GM19438 (cell line): ENCODE data around the gene CIITA.
A peak's percentile ranks its signal among the peaks of the same experiment; 100 is the strongest.

Experiments used
- ATAC-seq: cut with Tn5 transposase; IDR thresholded peaks from one replicate; pipeline ENCODE4 v1.9.1; 2021; ENCODE audit warnings: low read depth; ENCODE audit not compliant: unreplicated experiment

The CIITA gene

GRCh38 chr16:10849736-10850477, 27.1 kb upstream of the CIITA start:
- ATAC-seq, result no peak

GRCh38 chr16:10850478-10850850, 26.5 kb upstream of the CIITA start:
- no peak for ATAC-seq

- no peak for ATAC-seq
These were observed 25.5 kb upstream of the CIITA start for GRCh38 chr16:10851512-10851911.

DNA sequence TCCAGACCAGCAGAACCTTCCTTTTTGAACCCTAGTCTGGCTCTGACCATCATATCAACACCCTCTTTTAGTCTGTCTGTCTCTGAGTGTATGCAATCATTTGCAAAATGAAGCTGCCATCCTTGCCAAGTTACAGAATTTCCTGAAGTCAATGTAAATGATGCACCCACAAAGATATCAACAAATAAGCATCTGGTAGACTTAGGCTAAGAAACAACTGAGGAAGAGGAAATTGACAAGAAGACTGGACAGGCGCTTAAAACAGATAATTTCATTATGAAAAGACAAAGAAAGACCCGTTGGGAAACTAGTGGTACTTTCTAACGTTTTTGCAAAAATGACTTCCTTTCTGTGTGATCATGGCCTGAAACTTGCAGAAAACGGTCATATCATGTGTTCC, 24.7 kb upstream of the CIITA start:
- ATAC-seq, result no peak

DNA sequence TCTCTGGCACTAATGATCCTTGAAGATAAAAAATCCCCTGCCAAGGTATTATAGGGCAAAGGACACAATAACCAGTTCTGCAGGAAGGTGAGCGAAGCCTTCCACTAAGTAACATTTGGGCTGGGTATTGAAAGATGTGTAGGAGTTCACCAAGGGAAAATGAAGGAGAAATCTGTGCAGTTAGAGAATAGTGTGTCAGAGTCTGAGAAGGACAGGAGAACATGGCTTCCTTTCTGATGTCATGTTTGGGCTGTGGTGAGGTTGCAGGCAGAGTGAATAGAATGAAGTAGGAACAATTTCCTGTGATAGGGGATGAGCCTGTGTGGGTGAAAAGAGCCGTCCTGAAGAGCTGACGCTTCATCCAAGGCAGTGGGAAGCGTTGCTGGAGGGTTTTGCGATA, 24.1 kb upstream of the CIITA start:
- no peak for ATAC-seq

DNA sequence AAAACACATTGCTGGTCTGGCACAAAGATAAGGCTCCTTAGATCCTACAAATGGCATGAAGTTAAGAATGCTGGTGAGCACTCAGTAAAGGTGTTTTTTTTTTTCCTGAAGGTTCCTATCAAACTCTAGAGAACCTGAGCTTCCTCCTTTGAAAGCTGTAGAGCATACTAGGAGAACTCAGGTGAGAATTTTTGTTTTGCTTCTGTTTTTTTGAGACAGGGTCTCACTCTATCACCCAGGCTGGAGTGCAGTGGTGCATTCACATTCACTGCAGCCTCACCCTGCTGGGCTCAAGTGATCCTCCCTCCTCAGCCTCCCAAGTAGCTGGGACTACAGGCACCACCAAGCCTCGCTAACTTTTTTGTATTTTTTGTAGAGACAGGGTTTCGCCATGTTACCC, 21.0 kb upstream of the CIITA start:
- no peak for ATAC-seq

GRCh38 chr16:10858203-10858602, 18.8 kb upstream of the CIITA start:
- ATAC-seq, result no peak

- ATAC-seq, result no peak
These were observed 18.0 kb upstream of the CIITA start for GRCh38 chr16:10859020-10859419.

DNA sequence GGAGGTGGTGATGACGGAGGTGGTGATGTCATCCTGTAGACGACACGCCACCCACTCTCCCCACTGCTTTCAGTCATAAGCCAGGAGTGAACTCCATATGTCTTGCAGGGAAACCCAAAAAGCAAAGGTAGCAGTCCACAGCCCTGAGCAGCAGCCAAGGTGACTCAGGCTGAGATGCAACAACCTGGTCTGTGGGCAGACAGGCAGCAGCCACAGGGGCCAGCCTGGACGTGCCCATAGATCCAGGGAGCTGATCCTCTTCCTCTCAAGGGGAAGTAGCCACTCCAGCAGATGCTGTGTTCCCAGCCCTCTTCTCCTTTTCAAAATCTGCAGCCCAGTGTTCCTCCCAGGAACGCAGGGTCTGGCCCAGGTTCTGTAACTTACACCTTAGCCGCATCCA, 17.3 kb upstream of the CIITA start:
- no peak for ATAC-seq

DNA sequence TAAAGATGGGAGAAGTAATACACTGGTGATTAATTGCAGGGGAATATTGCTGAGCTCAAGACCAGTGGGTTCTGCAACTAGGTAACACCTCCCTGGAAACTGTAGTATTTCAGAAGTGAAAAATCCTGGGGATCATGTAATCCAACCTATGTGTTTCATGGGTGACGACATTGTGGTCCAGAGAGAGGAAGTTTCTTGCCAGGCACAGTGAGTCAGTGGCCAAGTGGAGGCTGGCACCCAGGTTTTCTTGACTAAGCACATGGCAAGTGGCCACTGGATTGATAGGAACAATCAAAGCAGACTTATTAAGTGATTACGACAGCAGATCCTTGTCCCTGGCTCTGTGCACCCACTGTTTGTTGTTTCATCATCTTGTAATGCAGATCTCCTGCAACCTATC, 14.6 kb upstream of the CIITA start:
- ATAC-seq, result no peak

- no peak for ATAC-seq
These were observed 10.7 kb upstream of the CIITA start for GRCh38 chr16:10865991-10866966.

GRCh38 chr16:10867199-10867598, 9.8 kb upstream of the CIITA start:
- ATAC-seq, result no peak

- peak; percentile 1 for ATAC-seq
These were observed 8.9 kb upstream of the CIITA start for GRCh38 chr16:10868104-10868595.

- ATAC-seq, result peak; percentile 50
These were observed 8.2 kb upstream of the CIITA start for GRCh38 chr16:10868596-10869469.

GRCh38 chr16:10870137-10870776, 6.7 kb upstream of the CIITA start:
- peak; percentile 32 for ATAC-seq

DNA sequence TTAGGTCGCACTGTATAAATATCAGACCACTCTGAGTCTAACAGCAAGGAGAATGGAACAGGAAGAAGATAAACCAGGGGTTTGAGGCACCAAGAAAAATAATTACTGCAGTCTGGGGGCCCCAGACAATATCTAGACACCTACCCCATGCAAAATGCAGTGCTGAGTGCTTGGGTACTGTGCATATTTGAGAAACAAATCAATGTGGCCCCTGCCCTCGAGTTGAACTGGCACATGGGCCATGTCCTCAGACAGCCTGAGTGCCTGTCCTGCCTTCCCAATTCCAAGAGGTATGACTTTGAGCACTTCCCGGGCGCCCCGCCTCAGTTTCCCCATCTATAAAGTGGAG, 6.2 kb upstream of the CIITA start:
- ATAC-seq, result no peak

DNA sequence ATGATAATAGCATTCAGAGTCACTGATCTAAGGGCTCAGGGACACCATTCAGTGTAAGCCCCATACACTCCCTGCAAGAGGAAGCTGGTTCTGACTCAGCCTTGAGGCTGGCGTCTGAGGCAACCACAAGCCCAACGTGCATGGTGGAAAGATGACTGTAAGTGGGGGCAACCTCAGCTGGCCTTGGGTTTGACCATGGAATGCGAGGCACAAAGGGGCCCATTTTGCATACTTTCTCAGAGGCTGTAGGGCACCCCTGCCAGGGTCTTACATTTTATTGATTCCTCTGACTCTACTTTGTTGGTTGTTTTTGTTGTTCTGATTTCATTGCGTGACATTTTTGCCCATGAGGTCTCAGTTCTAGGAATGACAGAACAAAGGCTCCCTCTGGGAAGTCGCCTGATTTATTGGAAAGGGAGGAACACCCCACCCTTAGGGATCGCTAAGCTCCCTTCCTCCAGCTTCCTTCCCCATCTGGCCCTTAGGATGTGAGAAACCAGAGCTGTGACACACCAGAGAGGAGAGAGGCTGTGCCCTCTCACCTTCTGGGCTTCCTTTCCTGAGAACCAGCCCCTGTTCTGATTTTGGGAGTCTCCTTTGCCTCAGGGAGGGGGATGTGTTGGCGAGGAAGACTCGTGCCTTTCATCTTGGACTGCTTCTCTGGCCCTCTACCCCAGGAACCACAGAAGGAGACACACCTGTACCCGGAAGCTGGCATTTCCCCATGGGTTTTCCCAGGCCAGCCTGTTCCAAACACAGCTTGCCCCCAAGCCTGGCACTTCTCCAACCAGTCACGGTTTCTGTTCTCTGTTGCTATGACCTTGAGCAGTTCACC, 5.6 kb upstream of the CIITA start:
- ATAC-seq, result peak; percentile 35

DNA sequence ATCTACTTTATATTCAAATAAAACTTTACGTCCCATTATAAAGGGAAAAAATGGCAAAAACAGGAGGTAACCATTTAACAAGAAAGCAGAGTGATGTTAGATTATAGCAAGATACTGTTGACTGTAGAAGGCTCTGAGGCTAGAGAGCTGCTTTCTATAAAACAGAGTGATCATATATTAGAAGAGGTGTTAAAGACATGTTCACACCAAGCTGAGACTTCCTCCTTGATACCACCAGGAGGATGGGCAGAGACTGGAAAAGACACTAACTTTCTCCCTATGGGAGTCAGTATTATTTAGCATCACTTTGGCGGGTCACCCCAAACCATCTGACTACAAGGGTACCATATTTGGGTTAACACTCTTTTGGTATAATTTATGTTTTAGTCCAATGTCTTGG, 687 bp upstream of the CIITA start:
- no peak for ATAC-seq

DNA sequence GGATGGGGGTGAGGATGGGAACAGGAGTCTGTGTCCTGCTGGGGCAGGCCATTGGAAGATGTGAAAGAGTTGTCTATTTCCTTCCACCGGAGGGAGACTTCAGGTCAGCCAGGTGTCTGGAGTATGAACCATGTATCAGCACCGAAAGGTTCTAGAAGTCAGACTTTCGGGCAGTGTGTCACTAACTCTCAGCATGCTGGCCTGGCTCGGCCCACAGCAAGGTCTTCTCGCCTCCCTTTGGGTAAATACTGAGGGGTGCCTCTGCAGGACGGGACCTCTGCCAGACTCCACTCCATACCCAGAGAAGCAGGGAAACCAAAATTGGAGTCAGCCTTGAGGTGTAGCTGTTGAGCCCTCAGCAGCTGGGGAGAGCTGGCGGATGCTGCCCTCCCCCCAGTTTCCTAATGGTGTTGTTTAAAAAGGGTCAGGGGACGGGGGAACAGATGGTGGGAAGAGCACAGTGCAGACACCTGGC, 507 bp downstream of the CIITA start:
- no peak for ATAC-seq
